K562 (cell line): ENCODE measurements around the gene CSF1. TPM values are rescaled to one million over a fixed set of nuclear protein-coding genes. Genes with fewer than 3 reads are reported as not detected.

Experiments
- ATAC-seq: fragments of 200-7000 bp; cut with Tn5 transposase; 3 replicates; pipeline ENCODE4 v1.9.1; 2020; ENCODE audit warnings: moderate library complexity
- BruUV-seq: library from RNA; stranded (reverse); fragments of 400-500 nt; replicated peaks from 2 replicates; lab custom pipeline; 2021; lab: Mats Ljungman, UMichigan
- CTCF ChIA-PET: fragments of 300-600 bp; formaldehyde crosslinking; extraction: SDS; loops from one replicate; lab custom pipeline; 2021; ENCODE audit warnings: low intra/inter-chr PET ratio; lab: Yijun Ruan, JAX
- POLR2A ChIA-PET: fragments of 300-600, 350-650 bp; sonication (Branson Sonifier 250); formaldehyde crosslinking; extraction: SDS; loops from one replicate; lab custom pipeline; 2021; ENCODE audit warnings: antibody characterized with exemption, inconsistent platforms; lab: Yijun Ruan, JAX
- DNase-seq, 4 experiments: peaks; one replicate each; pipeline versions ENCODE4 v3.0.0 to v3.0.0-alpha.2; 2011 to 2018; ENCODE audit warnings: low spot score in 3 of 4, mixed read lengths in 3 of 4; ENCODE audit errors: extremely low read depth in 1 of 4
- FAIRE-seq: peaks from 2 replicates; lab custom pipeline; 2011; peaks lifted over from hg19 to GRCh38; lab: Jason Lieb, UNC
- H2AFZ ChIP-seq: 2 replicates; pipeline ENCODE4 v1.6.0; 2011; ENCODE audit warnings: low read depth, low read length, control low read depth, inconsistent platforms
- H3K27ac ChIP-seq: fragments of 200-600 bp; 3 replicates; pipeline ENCODE4 v1.8.0; 2011; ENCODE audit warnings: low read depth, mild to moderate bottlenecking, control low read depth, inconsistent platforms, low read length, moderate library complexity, mixed read lengths; ENCODE audit errors: extremely low read depth
- H3K27me3 ChIP-seq, 2 experiments: fragments of 300-600 bp in 1 of 2; 2 replicates in 1 of 2; 3 replicates in 1 of 2; pipeline versions ENCODE4 v1.6.0 to v1.8.0; 2011; ENCODE audit warnings: inconsistent platforms in 2 of 2, low read length in 2 of 2, mild to moderate bottlenecking in 1 of 2, mixed read lengths in 1 of 2, moderate library complexity in 1 of 2; ENCODE audit not compliant: control insufficient read depth in 2 of 2, insufficient read depth in 2 of 2
- H3K36me3 ChIP-seq: fragments of 300-600 bp; 3 replicates; pipeline ENCODE4 v1.8.0; 2011; ENCODE audit warnings: mild to moderate bottlenecking, low read length, inconsistent platforms; ENCODE audit not compliant: control insufficient read depth, insufficient read depth
- H3K4me1 ChIP-seq, 2 experiments: fragments of 200-600 bp in 1 of 2; replicated peaks in 1 of 2; 2 replicates in 1 of 2; 3 replicates in 1 of 2; pipeline versions ENCODE4 v1.5.1 to v1.8.0; 2011; ENCODE audit warnings: inconsistent platforms in 2 of 2, low read length in 2 of 2, mild to moderate bottlenecking in 1 of 2, mixed read lengths in 1 of 2, moderate library complexity in 1 of 2; ENCODE audit not compliant: control insufficient read depth in 2 of 2, insufficient read depth in 2 of 2
- H3K4me2 ChIP-seq: 2 replicates; pipeline ENCODE4 v1.6.1; 2011; ENCODE audit warnings: low read length, control low read depth, inconsistent platforms, mixed read lengths; ENCODE audit not compliant: insufficient read depth
- H3K4me3 ChIP-seq: fragments of 200-600 bp; sonication (generic), shearing (Covaris generic); 2 replicates; pipeline ENCODE4 v1.5.1; 2016; ENCODE audit warnings: control low read depth, inconsistent platforms
- H3K79me2 ChIP-seq: fragments of 200-600 bp; 3 replicates; pipeline ENCODE4 v1.8.0; 2011; ENCODE audit warnings: low read length, inconsistent platforms; ENCODE audit not compliant: control insufficient read depth, insufficient read depth
- H3K9ac ChIP-seq, 2 experiments: 2 replicates each; pipeline versions ENCODE4 v1.6.0 to v1.6.1; 2011; ENCODE audit warnings: low read depth in 2 of 2, low read length in 2 of 2, control low read depth in 1 of 2, inconsistent platforms in 1 of 2, mild to moderate bottlenecking in 1 of 2, mixed read lengths in 1 of 2; ENCODE audit not compliant: insufficient read depth in 1 of 2
- H3K9me1 ChIP-seq: one replicate; pipeline ENCODE4 v1.6.0; 2011; ENCODE audit warnings: inconsistent platforms, mild to moderate bottlenecking, low read length, moderate library complexity; ENCODE audit not compliant: control insufficient read depth, insufficient read depth
- H3K9me3 ChIP-seq: replicated peaks from 2 replicates; pipeline ENCODE4 v1.5.1; 2011; ENCODE audit warnings: low read depth, low read length, inconsistent platforms; ENCODE audit not compliant: control insufficient read depth, insufficient read depth
- H4K20me1 ChIP-seq: replicated peaks from 2 replicates; pipeline ENCODE4 v1.6.1; 2011; ENCODE audit warnings: low read length, inconsistent platforms, mixed read lengths; ENCODE audit not compliant: control insufficient read depth, insufficient read depth
- BRD4 ChIP-seq: fragments of 200-600 bp; sonication (generic); IDR thresholded peaks from 2 replicates; pipeline ENCODE4 v1.6.1; 2017; ENCODE audit warnings: inconsistent platforms
- CREM ChIP-seq: IDR thresholded peaks from 2 replicates; pipeline ENCODE4 v1.6.1; 2014; ENCODE audit warnings: antibody characterized with exemption, low read depth
- ZFX ChIP-seq: sonication (generic); formaldehyde crosslinking; IDR thresholded peaks from 2 replicates; pipeline ENCODE4 v1.8.0; 2022; ENCODE audit warnings: mild to moderate bottlenecking, missing genetic modification reagents, moderate library complexity
- WGBS: fragments of 100-300 bp; shearing (Covaris generic); methylation state at CpG from one replicate; pipeline ENCODE4 v1.1.6; 2016; ENCODE audit warnings: low coverage, mixed read lengths; ENCODE audit not compliant: insufficient coverage; ENCODE audit errors: missing lambda C conversion rate; 5-methylcytosine and 5-hydroxymethylcytosine counted together
- in situ Hi-C: fragments of 300-500 bp; cut with MboI; formaldehyde crosslinking; loops from 4 replicates; pipeline ENCODE4 v1.15.0; 2018; ENCODE audit warnings: inconsistent platforms, mixed read lengths
- intact Hi-C: fragments of 100-400 bp; cut with micrococcal nuclease; formaldehyde crosslinking; loops from 2 replicates; pipeline ENCODE4 v1.14.2; 2022
- polyA plus RNA-seq, 8 experiments: library from polyadenylated mRNA; depleted of rRNA in 4 of 8; stranded (reverse) in 5 of 8; unstranded in 3 of 8; fragments of >200 nt; fragmentation: Nextera tagmentation in 2 of 8; fragmentation: Illumina TruSeq in 1 of 8; extraction: Ambion mirVana in 2 of 8; extraction: Trizol in 1 of 8; gene quantifications; 2 replicates each; pipeline versions ENCODE4 v1.2.1 to v1.2.3, GENCODE V29; 2011 to 2014; ENCODE audit warnings: inconsistent platforms in 1 of 8, missing spikeins in 1 of 8
- total RNA-seq, 7 experiments: library from RNA; depleted of rRNA in 6 of 7; stranded (reverse); fragments of >200 nt in 6 of 7; fragmentation: Illumina TruSeq in 2 of 7; extraction: Trizol in 2 of 7; gene quantifications; 2 replicates each; pipeline versions ENCODE4 v1.2.1 to v1.2.3, GENCODE V29; 2011 to 2021; ENCODE audit warnings: low replicate concordance in 1 of 7

Gene CSF1
- total and polyA plus RNA-seq, 9 of the 15 experiments (the other 6 are each of a cell fraction or from before 2014, with no cell fraction given): 0.18 to 11.8 (median 2.8) TPM

- no peak for TF ChIP-seq BRD4
- no peak for TF ChIP-seq ZFX (CRISPR knock-in tag)
- TF ChIP-seq, all 486 proteins: peak for 19
Measured at GRCh38 chr1:109923131-109923945, 12.7 kb downstream of the CSF1 start (continued).

- in situ Hi-C loops (no loop called here), intact Hi-C loops (no loop called here)
- BruUV-seq: no TSS peak
- Histone ChIP-seq H3K9me3 (peaks cover 3% of the 10 kb centered on the region; the same call in 1 of the 2 replicates), H3K9me1 (no peaks in the 10 kb centered on the region), H3K27me3 (no peaks in the 10 kb centered on the region), H3K79me2 (no peaks in the 10 kb centered on the region), H3K36me3 (peaks cover 71% of the 10 kb centered on the region; the same call in 2 of the 3 replicates), H3K9ac (0 out of 4 replicates have a peak overlapping the region, but pooled peaks of 1 of the 2 experiments have one; percentile 14), H3K4me3 (no peak overlapping the region), H3K27ac (no peak overlapping the region), H4K20me1 (no peaks in the 10 kb centered on the region), H3K4me2 (no peak overlapping the region), H2AFZ (no peak overlapping the region), H3K4me1 (peaks cover 3 to 27% of the 10 kb centered on the region in 2 experiments; a peak in 4 of 5 replicates)
- ChIA-PET CTCF (no interaction called here), POLR2A (interaction anchor here (0.7 to 1.8 kb wide), 6 partner anchors 11 to 303 kb away, joined by 3 to 7 read pairs (median 4); partner anchors contain the start of gene AHCYL1)
- 85% methylated on average over 10 of the region's 12 CpGs for WGBS
- ATAC-seq (no peak), FAIRE-seq (no peak), DNase-seq (no peak)
- TF ChIP-seq CREM: no peak
Measured at GRCh38 chr1:109923946-109924275, 13.3 kb downstream of the CSF1 start.
